NCI-H2196 (cell line): ENCODE measurements around the gene AAMP.
"Not testable (repeated sequence)": the region's sequence is repeated elsewhere in the genome, so short reads cannot be mapped to it uniquely, and the experiment has no call there.

Experiments
- DNase-seq: peaks from one replicate; lab custom pipeline; 2025; ENCODE audit not compliant: unreplicated experiment; lab: John Stamatoyannopoulos, UW

AAMP gene

GRCh38 chr2:218275371-218276072, 5.6 kb upstream of the AAMP start:
- no peak for DNase-seq

- no peak for DNase-seq
These were observed 4.6 kb upstream of the AAMP start for GRCh38 chr2:218274586-218274985.

- no peak for DNase-seq
These were observed 3.9 kb upstream of the AAMP start for GRCh38 chr2:218273908-218274249.

- DNase-seq: not testable (repeated sequence)
These were observed 3.4 kb upstream of the AAMP start for GRCh38 chr2:218273214-218273907.

- peak; percentile 85 for DNase-seq
These were observed 2.7 kb upstream of the AAMP start for GRCh38 chr2:218272531-218273212.

GRCh38 chr2:218271865-218272530, 2.1 kb upstream of the AAMP start:
- DNase-seq: no peak

GRCh38 chr2:218271487-218271797, 1.5 kb upstream of the AAMP start:
- DNase-seq: no peak

GRCh38 chr2:218270721-218271486, 967 bp upstream of the AAMP start:
- no peak for DNase-seq

- no peak for DNase-seq
These were observed 2.7 kb downstream of the AAMP start for GRCh38 chr2:218267259-218267658.

- DNase-seq: no peak
These were observed 3.5 kb downstream of the AAMP start for GRCh38 chr2:218266316-218266979.

GRCh38 chr2:218265626-218266025, 4.3 kb downstream of the AAMP start:
- DNase-seq: no peak

GRCh38 chr2:218264773-218265561, 5.0 kb downstream of the AAMP start:
- DNase-seq: no peak

GRCh38 chr2:218263817-218264641, 5.9 kb downstream of the AAMP start:
- no peak for DNase-seq

GRCh38 chr2:218262631-218263586, 7.0 kb downstream of the AAMP start:
- DNase-seq: no peak

- DNase-seq: no peak
These were observed 7.7 kb downstream of the AAMP start for GRCh38 chr2:218262237-218262600.

GRCh38 chr2:218261423-218262236, 8.3 kb downstream of the AAMP start:
- DNase-seq: no peak
